Measurements from ENCODE around the gene LSAMP. TPM values are rescaled to one million over a fixed set of nuclear protein-coding genes. Genes with fewer than 3 reads are reported as not detected.
"Not testable (repeated sequence)": the region's sequence is repeated elsewhere in the genome, so short reads cannot be mapped to it uniquely, and the experiment has no call there.

The LSAMP gene
- total RNA-seq, 1 experiment from 2014 or later = 16.1 TPM

DNA sequence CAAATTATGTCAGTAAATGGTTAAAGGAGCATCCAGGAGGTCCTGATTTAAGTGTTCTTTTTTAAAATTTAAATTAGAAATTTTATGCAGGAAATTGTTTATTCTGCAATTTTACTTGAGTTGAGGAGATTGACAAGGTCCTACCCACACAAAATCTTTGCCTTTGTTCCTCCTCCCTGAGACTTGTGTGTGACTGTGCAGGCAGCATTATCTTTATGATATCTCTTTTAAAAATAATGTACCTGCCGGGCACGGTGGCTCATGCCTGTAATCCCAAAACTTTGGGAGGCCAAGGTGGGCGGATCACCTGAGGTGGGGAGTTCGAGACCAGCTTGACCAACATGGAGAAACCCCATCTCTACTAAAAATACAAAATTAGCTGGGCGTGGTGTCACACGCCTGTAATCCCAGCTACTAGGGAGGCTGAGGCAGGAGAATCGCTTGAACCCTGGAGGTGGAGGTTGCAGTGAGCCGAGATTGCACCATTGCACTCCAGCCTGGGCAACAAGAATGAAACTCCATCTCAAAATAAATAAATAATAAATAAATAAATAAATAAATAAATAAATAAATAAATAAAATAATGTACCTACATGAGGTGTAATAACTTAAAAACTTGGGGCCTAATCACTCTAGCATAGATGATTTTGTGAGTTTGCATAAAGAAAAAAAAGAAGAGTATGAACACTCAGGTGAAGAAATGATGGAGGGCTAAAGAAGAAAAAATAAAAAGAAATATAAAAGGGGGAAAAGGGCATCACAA, 374.6 kb downstream of the LSAMP start:
- DNase-seq (ENCODE audit: low read depth, low spot score); in situ Hi-C loops (cut with HindIII; ENCODE audit: low pct_unique_long_range_greater_than_20kb, low sequenced_read_pairs): not testable (repeated sequence)

DNA sequence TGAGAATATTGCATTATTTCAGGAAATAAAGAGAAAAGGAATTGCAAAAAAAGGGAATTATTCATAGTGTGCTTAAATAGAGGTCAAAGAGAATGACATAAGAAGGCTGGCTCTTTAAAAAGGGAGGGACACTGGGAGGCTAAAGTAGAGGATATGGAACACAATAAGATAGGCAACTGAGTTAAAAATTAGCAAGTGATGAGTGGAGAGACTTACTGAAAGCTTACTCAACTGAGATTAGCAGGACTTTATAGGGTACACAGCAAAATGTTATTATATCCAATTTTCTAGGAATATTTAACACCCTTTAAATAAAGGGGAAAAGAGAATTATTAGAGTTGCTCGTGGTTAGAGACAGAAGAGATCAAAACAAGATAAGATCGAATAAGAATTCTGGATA, 375.2 kb downstream of the LSAMP start:
- no peak for DNase-seq (ENCODE audit: low read depth, low spot score)
- in situ Hi-C loops (cut with HindIII; ENCODE audit: low pct_unique_long_range_greater_than_20kb, low sequenced_read_pairs) = no loop called here

DNA sequence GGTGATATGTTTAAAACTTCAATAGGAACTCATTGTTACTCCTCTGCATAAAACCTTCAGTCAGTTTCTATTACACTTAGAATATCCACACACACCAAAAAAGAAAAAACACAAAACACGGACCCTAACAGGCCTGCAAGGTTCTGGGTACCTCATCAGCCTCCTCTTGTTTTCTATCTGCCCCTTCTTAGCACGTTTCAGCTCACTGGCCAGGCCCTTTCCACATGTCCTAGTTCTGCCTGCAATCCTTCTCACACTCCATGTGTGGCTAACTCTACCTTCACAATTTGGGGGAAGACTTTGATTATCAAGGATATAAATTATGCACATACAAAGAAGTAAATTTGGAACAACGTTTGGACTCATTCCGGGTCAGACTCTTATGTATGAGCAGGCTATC, 376.3 kb downstream of the LSAMP start:
- DNase-seq (ENCODE audit: low read depth, low spot score) = no peak
- in situ Hi-C loops (cut with HindIII; ENCODE audit: low pct_unique_long_range_greater_than_20kb, low sequenced_read_pairs) = no loop called here

DNA sequence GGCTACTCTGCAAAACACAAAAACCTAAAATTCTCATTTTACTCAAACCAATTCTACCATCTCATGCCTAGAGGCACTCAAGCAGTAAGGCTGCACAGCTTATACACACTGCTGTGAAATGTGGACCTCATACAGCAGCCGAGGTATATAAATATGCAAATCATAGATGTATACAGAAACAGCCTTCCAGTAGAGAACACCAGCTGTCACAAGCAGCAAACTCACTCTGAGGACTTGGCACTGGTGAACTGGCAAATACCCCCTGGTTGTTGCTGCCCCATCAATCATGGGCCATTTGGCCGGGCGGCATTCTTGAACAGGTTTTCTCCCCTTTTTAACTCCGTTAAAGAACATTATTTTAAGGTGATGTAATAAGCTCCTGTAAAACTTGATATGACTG, 378.0 kb downstream of the LSAMP start:
- in situ Hi-C loops (cut with HindIII; ENCODE audit: low pct_unique_long_range_greater_than_20kb, low sequenced_read_pairs) = no loop called here
- DNase-seq (ENCODE audit: low read depth, low spot score) = no peak

DNA sequence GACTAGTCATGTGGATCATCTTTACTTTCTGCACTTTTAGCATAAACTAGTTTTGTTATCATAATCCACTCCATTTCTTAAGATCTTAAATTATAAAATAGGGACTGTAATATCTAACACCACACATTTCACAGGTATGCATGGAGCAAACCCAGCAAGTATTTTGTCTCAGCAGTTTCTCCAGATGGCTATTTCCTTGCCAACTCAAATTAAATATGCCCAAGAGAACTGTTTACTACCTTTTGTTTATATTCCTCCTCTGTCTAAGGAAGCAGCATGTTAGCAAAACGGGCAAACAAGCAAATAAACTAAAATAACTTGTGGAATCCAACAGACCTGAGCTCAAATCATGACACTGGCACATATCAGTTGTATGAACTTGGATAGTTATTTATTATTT, 379.8 kb downstream of the LSAMP start:
- in situ Hi-C loops (cut with HindIII; ENCODE audit: low pct_unique_long_range_greater_than_20kb, low sequenced_read_pairs) = no loop called here
- DNase-seq (ENCODE audit: low read depth, low spot score) = no peak

DNA sequence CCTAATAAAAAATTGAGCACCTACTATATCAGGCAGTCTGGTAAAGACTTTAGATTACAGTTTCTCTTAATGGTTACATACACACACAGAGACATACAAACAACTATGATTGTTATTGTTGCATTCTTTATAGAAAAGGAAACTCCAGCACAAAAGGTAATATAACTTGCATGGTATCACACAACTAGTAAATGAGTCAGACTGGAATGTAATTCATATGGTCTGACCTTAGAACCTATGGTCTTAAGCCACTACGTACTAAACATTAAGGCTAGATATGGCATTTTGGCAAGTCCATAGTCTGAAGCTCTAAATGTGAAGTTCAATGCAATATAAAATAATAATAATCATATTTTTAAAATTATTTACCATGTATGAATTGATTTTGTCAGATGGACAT, 380.6 kb downstream of the LSAMP start:
- in situ Hi-C loops (cut with HindIII; ENCODE audit: low pct_unique_long_range_greater_than_20kb, low sequenced_read_pairs) = no loop called here
- DNase-seq (ENCODE audit: low read depth, low spot score) = no peak

DNA sequence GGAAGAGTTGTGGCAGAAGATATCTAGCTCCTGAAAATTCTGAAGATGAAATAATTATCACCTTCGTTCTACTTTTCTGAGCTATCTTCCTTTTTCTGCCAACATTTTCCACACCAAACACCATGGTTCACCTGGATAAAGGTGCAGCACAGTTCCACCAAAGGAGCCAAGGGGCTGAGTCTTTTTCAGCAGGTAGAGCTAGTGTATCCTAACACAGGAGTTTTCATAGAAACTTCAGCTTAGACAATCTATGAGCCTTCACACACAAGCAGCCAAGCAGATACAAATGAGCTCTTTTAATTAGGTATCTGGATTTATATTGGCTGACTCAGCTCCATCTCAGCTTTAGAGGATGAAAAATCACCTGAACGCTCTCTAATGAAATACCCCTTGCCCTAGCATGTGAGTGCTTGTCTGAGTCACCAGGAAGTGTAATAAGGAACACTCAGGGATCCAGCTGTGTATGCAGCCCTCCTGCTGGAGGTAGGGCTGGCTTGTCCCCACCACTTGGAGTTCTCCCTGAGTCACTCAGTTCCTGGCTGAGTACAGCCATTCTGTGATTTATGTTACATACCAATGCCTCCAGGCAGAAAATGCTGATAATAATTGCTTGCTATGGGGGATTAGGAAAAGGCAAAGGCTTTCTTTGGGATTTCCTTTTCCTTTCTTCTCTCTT, 385.7 kb downstream of the LSAMP start:
- in situ Hi-C loops (cut with HindIII; ENCODE audit: low pct_unique_long_range_greater_than_20kb, low sequenced_read_pairs) = no loop called here
- peak; percentile 9 for DNase-seq (ENCODE audit: low read depth, low spot score)

DNA sequence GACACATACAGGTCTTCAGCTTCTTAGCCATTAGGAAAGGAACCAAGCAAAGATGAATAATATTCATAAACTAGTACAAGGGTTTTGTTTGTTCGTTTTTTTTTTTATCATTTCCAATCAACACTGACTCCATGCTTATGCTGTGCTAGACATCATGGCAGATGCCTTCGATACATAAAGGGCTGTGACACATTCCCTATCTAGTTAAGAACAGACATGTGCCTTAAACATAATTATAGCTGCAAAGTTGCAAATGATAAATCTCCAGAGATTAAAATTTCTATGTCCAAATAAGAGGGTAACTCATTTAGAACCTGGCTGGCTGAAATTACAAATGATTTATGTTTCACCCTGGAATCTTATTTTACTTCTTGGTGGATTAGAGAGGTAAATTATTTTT, 386.4 kb downstream of the LSAMP start:
- in situ Hi-C loops (cut with HindIII; ENCODE audit: low pct_unique_long_range_greater_than_20kb, low sequenced_read_pairs) = no loop called here
- DNase-seq (ENCODE audit: low read depth, low spot score) = no peak

DNA sequence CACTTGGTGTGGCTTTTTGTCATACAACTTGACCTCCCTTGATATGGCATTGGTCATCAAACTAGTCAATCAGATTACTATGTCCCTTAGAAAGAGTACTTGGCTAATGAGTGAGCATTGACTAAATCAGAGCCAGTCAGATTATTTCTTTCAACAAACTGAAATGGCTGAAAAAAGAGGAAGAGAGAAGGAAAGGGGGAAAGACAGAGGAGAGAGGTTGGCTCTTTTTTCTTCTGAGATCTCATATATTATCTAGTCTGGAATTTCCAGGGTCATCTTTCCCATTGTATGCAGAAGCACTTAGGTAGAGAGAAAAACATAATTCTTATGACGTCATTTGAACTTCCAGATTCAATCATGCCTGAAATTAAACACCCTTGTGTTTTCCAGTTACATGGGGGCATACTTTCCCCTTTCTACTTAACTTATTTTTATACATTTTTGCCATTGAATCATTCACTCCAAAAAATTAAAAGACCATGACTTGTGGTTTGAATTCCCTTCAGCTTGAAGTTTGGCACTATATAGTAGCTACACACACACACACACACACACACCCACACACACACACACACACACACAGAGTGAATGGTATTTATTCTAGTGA, 387.8 kb downstream of the LSAMP start:
- DNase-seq (ENCODE audit: low read depth, low spot score) = no peak
- in situ Hi-C loops (cut with HindIII; ENCODE audit: low pct_unique_long_range_greater_than_20kb, low sequenced_read_pairs) = no loop called here

DNA sequence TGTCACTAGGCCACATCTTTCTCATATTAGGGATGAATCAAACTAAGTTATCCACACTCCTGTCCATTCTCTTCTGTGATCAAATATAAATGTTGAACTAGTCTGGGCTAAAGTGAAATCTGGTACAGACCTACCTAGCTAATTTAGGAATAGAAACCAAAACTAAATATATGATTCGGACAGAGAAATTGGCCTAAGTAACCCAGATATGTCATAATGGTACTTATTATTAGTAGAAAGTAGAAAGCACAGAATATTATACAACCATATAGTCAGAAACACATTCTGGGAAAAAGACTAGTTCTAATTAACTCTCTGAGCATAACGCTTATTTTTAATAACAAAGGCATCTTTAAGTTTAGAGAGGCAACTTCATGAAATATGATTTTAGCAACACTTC, 389.0 kb downstream of the LSAMP start:
- DNase-seq (ENCODE audit: low read depth, low spot score) = no peak
- in situ Hi-C loops (cut with HindIII; ENCODE audit: low pct_unique_long_range_greater_than_20kb, low sequenced_read_pairs) = no loop called here

DNA sequence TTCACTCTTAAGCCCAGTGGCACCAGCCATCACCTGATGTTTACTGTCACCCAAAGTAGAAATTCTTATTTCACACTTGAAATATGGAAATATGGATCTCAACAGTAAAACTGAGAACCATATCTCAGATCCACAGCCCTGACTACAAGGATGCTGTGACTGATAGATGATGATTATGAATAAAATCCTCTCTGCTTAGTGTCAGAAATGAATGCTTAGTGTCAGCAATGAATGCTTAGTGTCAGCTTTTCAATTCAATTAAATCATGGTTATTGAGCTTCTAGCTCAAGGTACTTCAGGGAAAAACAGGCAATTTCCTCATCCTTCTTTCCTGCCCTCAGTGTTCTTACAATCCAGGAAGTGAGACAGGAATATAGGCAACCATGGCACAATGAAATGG, 392.3 kb downstream of the LSAMP start:
- in situ Hi-C loops (cut with HindIII; ENCODE audit: low pct_unique_long_range_greater_than_20kb, low sequenced_read_pairs) = no loop called here

DNA sequence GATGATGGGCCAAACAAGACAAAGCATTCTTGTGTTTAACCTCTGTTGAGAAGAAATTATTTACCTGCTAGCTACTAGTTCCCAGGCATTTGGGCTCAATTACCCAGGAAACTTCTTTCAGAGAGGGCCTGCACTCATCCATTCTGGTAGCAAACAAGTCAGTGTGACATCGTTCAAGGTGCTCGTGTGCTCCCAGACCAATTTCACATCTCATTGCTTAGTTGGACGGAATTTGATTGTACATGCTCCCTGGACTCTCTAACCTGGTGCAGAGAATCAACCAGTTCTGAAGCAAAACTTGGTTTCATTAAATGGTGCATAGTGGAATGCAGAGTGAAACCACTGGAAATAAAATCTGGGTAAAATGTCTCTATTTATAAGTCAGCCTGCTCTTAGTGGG, 392.7 kb downstream of the LSAMP start:
- in situ Hi-C loops (cut with HindIII; ENCODE audit: low pct_unique_long_range_greater_than_20kb, low sequenced_read_pairs) = no loop called here
- no peak for DNase-seq (ENCODE audit: low read depth, low spot score)

More for the DNA sequence above, 392.3 kb downstream of the LSAMP start:
- DNase-seq (ENCODE audit: low read depth, low spot score) = no peak

DNA sequence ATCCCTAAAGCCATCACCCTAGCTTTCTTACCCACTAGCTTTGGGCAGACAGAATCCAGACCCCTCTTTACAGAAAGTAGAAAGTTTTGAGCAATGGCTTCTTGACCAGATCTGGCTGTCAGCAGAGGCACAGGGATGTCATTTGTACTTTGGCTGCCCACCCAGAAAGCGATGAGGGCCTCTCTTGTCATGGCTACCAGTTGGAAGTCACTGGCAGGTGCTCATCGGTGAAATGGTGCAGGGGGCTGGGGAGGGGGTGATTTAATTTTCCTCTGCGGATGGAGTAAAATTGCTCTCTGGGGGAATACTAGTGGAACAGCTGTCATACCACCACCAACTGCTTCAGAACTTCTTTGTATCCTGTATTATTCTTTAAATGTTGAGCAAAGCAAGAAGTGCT, 393.7 kb downstream of the LSAMP start:
- DNase-seq (ENCODE audit: low read depth, low spot score) = no peak
- in situ Hi-C loops (cut with HindIII; ENCODE audit: low pct_unique_long_range_greater_than_20kb, low sequenced_read_pairs) = no loop called here

DNA sequence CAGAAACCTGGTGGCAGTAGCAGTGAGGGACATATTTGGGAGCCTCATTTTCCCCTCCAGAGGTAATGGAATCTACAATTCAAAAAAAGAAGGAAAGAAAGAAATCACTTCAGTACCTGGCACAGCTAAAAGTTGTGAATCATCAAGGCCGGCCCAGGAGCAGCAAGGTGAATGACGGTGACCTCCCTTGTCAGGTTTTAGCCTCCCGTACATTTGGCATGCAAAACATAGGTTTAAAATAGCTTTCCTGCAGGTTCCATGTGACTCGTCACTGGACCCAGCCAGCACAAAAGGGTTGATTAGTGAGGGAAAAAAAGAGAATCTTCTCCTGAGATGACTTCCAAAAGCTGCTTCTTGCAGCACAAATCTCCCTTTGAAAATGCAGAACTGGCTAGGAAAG, 394.2 kb downstream of the LSAMP start:
- no peak for DNase-seq (ENCODE audit: low read depth, low spot score)
- in situ Hi-C loops (cut with HindIII; ENCODE audit: low pct_unique_long_range_greater_than_20kb, low sequenced_read_pairs) = no loop called here

DNA sequence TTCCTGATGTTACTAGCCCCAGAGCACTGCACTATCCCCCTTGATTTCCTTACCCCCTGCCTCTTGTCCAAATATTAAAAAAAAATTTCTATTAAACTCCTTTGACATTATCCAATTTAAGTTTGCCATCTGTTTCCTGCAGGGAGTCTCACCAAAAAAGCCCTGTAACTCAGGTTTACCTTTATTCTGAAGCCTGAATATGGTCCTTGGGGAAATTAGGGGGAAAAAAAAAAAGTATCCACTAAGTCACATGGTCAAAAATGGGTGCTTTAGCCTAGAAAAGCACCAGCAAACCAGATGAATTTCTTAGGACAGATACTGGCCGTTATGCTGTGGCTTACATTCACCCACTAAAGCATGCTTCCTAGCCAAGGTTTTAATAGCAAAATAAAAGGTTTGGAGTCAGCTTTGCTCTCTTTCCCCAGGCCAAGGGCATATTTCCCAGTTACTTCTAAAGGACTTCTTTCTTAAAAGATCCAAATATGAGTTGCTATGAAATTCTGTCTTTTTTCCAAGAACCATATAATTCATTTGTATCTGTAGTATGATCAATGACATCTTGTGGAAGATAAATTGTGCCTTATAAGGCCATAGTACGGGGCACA, 394.9 kb downstream of the LSAMP start:
- in situ Hi-C loops (cut with HindIII; ENCODE audit: low pct_unique_long_range_greater_than_20kb, low sequenced_read_pairs) = no loop called here
- DNase-seq (ENCODE audit: low read depth, low spot score) = no peak

DNA sequence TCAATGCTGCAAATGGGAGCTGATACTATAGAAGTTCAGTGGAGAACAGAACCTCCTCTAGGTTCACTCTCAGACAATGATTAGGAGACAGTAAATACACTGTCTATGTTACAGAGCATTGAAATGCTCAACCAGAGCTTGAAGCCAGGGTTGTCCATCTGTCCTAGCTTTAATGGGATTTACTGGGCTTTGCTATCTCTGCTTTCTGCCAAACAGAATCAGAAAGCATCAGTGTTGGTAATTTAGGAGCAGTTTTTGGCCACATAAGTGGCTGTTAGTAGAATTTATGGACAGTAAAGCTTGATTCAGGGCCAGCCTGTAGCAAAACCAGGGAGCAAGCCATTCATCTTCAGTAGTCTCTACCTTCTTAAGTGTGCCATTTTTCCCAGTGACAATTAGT, 396.3 kb downstream of the LSAMP start:
- in situ Hi-C loops (cut with HindIII; ENCODE audit: low pct_unique_long_range_greater_than_20kb, low sequenced_read_pairs) = no loop called here

DNA sequence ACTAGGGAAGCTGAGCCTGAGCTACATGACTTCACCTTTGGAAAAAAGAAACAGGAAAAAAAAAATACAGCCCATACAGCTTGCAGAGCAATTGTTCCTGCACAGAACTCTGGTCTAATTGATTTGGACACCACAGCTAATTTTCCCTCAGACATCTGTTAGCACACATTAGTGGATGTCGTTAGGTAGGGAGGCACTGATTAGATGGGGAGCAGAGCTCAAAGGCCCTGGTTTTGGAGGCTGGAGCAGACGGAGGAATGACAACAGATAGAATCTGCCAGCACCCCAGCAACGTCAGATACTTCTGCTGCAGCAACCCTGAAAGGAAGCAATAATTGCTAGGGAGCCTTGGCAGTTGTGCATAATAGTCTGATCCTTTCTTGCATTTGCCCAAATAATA, 398.9 kb downstream of the LSAMP start:
- DNase-seq (ENCODE audit: low read depth, low spot score) = no peak
- in situ Hi-C loops (cut with HindIII; ENCODE audit: low pct_unique_long_range_greater_than_20kb, low sequenced_read_pairs) = no loop called here

More for the DNA sequence above, 396.3 kb downstream of the LSAMP start:
- no peak for DNase-seq (ENCODE audit: low read depth, low spot score)

DNA sequence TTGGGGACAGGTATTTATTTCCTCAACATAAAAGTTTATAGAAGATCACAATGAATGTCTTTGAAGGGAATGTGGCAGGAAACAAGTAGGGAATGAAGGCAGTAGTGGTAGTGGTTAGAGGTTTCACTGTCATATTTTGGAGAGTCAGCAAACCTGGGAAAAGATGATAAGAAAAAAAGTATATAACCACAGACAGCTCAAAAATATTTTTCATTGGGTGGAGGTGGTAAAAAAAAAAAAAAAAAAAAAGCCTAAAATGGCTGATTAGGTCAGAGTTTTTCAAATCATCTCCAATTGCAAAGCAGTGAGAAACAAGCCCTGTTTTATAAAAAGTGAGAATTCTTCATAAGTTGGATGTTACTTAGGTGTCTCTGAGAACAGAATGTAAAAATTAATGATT, 400.0 kb downstream of the LSAMP start:
- in situ Hi-C loops (cut with HindIII; ENCODE audit: low pct_unique_long_range_greater_than_20kb, low sequenced_read_pairs) = no loop called here
- no peak for DNase-seq (ENCODE audit: low read depth, low spot score)

DNA sequence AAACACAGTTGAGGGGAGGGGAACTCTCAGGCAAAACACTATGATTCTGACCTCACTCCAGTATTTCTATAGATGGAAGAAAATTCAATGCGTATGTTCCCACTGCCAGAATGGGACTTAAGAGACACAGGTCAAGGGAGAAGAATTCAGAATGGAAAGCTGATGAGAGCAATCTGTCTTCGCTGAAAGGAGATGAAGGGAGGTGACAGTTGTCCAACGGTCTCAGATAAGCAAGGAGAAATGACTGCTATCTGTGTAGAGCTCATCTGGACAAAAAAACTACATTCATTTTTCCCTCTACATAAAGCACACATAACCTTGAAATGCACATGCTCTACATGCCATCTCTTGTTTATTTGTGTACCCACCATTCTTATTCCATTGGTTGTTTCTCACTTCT, 405.1 kb downstream of the LSAMP start:
- no peak for DNase-seq (ENCODE audit: low read depth, low spot score)
- in situ Hi-C loops (cut with HindIII; ENCODE audit: low pct_unique_long_range_greater_than_20kb, low sequenced_read_pairs) = no loop called here
